Subcutaneous abdominal adipose tissue (tissue), 5 donors: ENCODE measurements around the gene UNC5B.

Experiments used
- H3K27ac ChIP-seq: one replicate; pipeline ENCODE4 v1.7.0; 2013; ENCODE audit warnings: low read depth, mild to moderate bottlenecking, inconsistent platforms, low read length, moderate library complexity
- H3K27me3 ChIP-seq, 5 donors: one replicate each; pipeline ENCODE4 v1.7.0; 2013; ENCODE audit warnings: low read length in 5 of 5, inconsistent platforms in 1 of 5; ENCODE audit not compliant: control insufficient read depth in 5 of 5, insufficient read depth in 4 of 5
- H3K36me3 ChIP-seq, 5 donors: one replicate each; pipeline ENCODE4 v1.7.0; 2013; ENCODE audit warnings: low read length in 5 of 5; ENCODE audit not compliant: control insufficient read depth in 5 of 5, insufficient read depth in 5 of 5
- H3K4me1 ChIP-seq, 5 donors: one replicate each; pipeline ENCODE4 v1.7.0; 2013; ENCODE audit warnings: low read length in 5 of 5, mild to moderate bottlenecking in 3 of 5, moderate library complexity in 1 of 5; ENCODE audit not compliant: control insufficient read depth in 5 of 5, insufficient read depth in 5 of 5
- H3K4me3 ChIP-seq, 5 donors: one replicate each; pipeline ENCODE4 v1.7.0; 2013; ENCODE audit warnings: low read length in 5 of 5, low read depth in 1 of 5
- H3K9ac ChIP-seq, 5 donors: one replicate each; pipeline ENCODE4 v1.7.0; 2013; ENCODE audit warnings: low read length in 5 of 5, mild to moderate bottlenecking in 4 of 5, moderate library complexity in 3 of 5
- H3K9me3 ChIP-seq, 5 donors: one replicate each; pipeline ENCODE4 v1.7.0; 2013; ENCODE audit warnings: low read length in 5 of 5; ENCODE audit not compliant: control insufficient read depth in 5 of 5
- donor health status: healthy.
- donor health status: healthy.
- donor health status: healthy.
- donor health status: healthy.
- donor health status: healthy.

UNC5B gene

DNA sequence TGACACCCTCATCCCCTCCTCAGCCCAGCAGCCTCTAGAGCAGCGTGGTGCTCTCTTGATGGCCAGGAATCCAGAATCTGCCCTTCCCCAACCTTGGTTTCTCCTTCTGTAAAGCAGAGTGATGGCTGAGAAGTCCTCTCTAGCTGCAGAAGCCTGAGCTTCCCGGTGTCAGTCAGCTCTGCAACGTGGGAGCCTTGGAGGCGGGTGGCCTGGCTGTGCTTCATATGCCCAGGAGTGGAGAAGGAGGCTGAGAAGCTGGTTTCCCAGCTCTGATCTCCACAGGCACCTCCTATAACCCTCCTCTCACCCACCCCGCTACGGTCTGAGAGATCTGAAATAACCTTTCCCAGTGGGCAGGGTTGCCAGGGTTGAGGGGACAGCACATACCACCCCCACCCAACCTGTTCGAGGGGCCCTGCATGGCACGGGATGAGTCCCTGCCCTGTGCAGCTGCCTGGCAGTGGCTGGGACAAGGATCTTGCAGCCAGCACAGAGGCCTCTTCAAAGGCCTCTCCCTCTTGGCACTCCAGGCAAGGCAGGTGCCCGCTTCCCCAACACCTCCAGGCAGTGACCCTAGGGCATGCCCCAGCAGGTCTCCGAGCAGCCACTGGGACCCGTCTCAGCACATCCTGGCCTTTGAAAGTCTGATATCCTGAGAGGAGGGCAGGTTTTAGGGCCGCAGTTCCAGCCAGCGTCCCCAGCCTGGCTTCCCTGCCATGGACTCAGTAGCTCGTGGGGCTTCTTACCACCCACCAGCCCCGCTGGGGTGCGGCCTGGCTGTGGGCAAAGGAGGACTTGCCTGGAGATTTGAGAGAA is 88.4 kb downstream of the UNC5B start:
- peaks cover 0 to 3% (median 0%) of the 10 kb centered on the region in 5 donors for H3K27me3 ChIP-seq
- H3K9me3 ChIP-seq: no peaks in the 10 kb centered on the region
- no peak overlapping the region for H3K9ac ChIP-seq
- H3K4me3 ChIP-seq: no peak overlapping the region
- H3K4me1 ChIP-seq: peaks cover 0 to 25% (median 18%) of the 10 kb centered on the region in 5 donors
- H3K27ac ChIP-seq: no peak overlapping the region
- peaks cover 0 to 14% (median 0%) of the 10 kb centered on the region in 5 donors for H3K36me3 ChIP-seq

DNA sequence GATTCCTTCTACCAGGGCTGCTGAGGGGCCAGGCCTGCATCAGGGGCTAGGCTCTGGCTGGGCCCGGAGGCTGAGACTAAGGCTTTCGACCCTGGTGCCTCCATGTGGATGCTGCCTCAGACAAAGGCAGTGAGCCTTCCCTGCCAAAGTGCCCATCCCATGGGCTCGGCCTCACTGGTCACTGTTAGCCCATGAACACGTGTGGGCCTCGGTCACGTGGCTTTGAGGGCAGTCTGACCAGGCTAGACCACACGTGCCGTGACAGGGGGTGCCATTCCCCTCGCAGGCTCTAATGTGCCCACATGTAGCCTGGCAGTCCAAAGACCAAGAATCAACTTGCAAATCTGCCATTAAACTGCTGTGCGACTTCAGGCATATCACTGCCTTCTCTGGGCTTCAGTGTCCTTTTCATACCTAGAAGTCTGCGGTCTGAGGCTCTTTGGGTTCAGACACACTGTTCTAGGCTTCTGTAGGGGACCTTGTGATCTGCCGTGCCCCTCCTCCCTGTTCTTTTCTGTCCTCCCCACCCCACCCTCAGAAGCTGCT is 89.1 kb downstream of the UNC5B start:
- Histone ChIP-seq H3K36me3 (peaks cover 0 to 12% (median 0%) of the 10 kb centered on the region in 5 donors), H3K9me3 (no peaks in the 10 kb centered on the region), H3K4me1 (peaks cover 0 to 25% (median 18%) of the 10 kb centered on the region in 5 donors), H3K9ac (no peak overlapping the region), H3K27me3 (no peaks in the 10 kb centered on the region), H3K4me3 (no peak overlapping the region), H3K27ac (no peak overlapping the region)

DNA sequence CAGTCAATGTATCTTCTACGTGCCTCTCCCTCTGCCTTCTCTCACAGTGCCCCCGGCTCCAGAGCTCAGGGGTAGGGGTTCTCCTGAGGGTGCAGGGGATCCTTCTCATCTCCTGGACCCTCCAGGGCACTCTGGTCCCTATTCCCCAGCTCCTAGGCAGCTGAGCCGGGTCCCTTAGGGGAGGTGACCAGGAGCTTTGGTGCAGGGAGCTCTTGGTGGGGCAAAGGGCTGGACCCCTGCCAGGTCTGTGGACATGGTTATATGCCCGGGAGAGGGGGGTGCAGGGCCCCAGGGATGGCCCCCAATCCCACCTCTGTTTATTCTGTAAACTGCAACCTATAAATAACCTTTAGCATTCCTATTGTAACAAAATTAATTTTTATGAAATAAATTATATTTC is 90.1 kb downstream of the UNC5B start:
- Histone ChIP-seq H3K4me1 (peaks cover 0 to 31% (median 22%) of the 10 kb centered on the region in 5 donors), H3K9ac (no peak overlapping the region), H3K27ac (no peak overlapping the region)

GRCh38 chr10:71302874-71303568 is 90.7 kb downstream of the UNC5B start:
- no peak overlapping the region for H3K9ac ChIP-seq
- H3K36me3 ChIP-seq: peaks cover 0 to 10% (median 0%) of the 10 kb centered on the region in 5 donors
- H3K9me3 ChIP-seq: no peaks in the 10 kb centered on the region
- H3K27me3 ChIP-seq: no peaks in the 10 kb centered on the region
- peaks cover 0 to 35% (median 22%) of the 10 kb centered on the region in 5 donors for H3K4me1 ChIP-seq
- H3K27ac ChIP-seq: no peak overlapping the region
- H3K4me3 ChIP-seq: no peak overlapping the region

More for the DNA sequence above, 90.1 kb downstream of the UNC5B start:
- Histone ChIP-seq H3K36me3 (peaks cover 0 to 10% (median 0%) of the 10 kb centered on the region in 5 donors), H3K27me3 (no peaks in the 10 kb centered on the region), H3K4me3 (no peak overlapping the region), H3K9me3 (no peaks in the 10 kb centered on the region)

DNA sequence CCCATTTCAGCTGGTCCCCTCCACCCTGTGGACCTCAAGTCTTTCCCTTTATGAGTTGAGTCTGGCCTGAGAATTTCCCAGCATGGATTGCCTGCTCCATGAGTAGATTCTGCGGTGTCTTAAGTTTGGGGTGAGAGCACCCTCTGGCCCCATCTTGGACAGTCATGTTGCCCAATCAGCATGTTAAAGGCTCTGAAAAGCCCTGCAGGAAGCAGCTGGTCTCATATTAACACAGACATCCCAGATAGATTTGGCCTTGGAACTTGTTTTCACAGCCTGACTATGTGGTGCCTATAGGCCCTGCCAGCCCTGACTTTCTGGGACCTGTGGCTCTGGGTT is 91.2 kb downstream of the UNC5B start:
- H3K9me3 ChIP-seq: no peaks in the 10 kb centered on the region
- peaks cover 0 to 40% (median 22%) of the 10 kb centered on the region in 5 donors for H3K4me1 ChIP-seq
- no peak overlapping the region for H3K27ac ChIP-seq
- H3K4me3 ChIP-seq: no peak overlapping the region
- no peak overlapping the region for H3K9ac ChIP-seq
- H3K36me3 ChIP-seq: peaks cover 0 to 10% (median 0%) of the 10 kb centered on the region in 5 donors
- no peaks in the 10 kb centered on the region for H3K27me3 ChIP-seq

DNA sequence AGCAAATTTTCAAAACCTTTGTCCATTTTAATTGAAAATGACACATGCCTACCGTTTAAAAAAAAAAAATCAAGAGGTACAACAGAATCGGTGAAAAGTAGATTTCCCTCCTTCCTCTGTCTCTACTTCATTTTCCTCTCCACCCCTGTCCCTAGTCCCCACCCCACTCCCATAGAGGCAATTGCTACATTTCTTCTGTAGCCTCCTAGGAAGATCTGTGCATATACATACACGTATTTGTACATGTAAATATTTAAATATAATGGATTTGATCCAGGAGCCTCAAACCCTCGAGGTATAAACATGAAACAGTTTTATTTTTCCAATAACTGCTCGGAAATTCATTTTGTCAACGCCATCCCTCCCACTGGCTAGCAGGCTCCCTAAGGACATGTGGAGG is 92.5 kb downstream of the UNC5B start:
- Histone ChIP-seq H3K4me3 (no peak overlapping the region), H3K27me3 (no peaks in the 10 kb centered on the region), H3K9me3 (no peaks in the 10 kb centered on the region), H3K9ac (no peak overlapping the region), H3K4me1 (peaks cover 0 to 40% (median 21%) of the 10 kb centered on the region in 5 donors), H3K36me3 (peaks cover 0 to 4% (median 0%) of the 10 kb centered on the region in 5 donors), H3K27ac (no peak overlapping the region)

- H3K4me1 ChIP-seq: peaks cover 0 to 40% (median 26%) of the 10 kb centered on the region in 5 donors
- no peaks in the 10 kb centered on the region for H3K36me3 ChIP-seq
- H3K9me3 ChIP-seq: no peaks in the 10 kb centered on the region
- no peak overlapping the region for H3K9ac ChIP-seq
- no peaks in the 10 kb centered on the region for H3K27me3 ChIP-seq
- H3K4me3 ChIP-seq: no peak overlapping the region
- no peak overlapping the region for H3K27ac ChIP-seq
Measured at GRCh38 chr10:71306979-71307378, 94.6 kb downstream of the UNC5B start.

- H3K27me3 ChIP-seq: no peaks in the 10 kb centered on the region
- no peaks in the 10 kb centered on the region for H3K36me3 ChIP-seq
- H3K27ac ChIP-seq: no peak overlapping the region
- no peak overlapping the region for H3K4me3 ChIP-seq
- peaks cover 0 to 34% (median 22%) of the 10 kb centered on the region in 5 donors for H3K4me1 ChIP-seq
- H3K9ac ChIP-seq: no peak overlapping the region
- H3K9me3 ChIP-seq: no peaks in the 10 kb centered on the region
Measured at GRCh38 chr10:71307469-71308085, 95.2 kb downstream of the UNC5B start.

DNA sequence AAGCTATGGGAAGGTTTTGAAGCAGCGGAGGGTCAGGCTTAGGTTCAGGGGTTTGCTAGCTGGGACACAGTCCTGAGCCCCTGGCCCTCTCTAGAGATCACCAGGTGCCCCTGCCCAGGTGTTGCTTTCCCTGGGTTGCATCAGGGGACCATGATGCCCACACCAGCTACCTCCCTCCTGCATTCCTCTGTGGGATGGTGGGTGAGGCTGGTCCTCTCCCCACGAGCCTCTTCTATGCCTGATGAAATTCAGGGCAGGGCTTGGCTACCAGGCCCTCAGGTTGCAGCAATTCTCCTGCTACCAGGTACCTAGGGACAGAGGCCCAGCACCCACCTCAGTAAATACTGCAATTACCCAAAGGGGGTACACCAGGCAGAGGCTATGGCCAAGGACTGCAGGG is 95.9 kb downstream of the UNC5B start:
- Histone ChIP-seq H3K4me3 (no peak overlapping the region), H3K27me3 (no peaks in the 10 kb centered on the region), H3K27ac (no peak overlapping the region), H3K36me3 (no peaks in the 10 kb centered on the region), H3K4me1 (peaks cover 0 to 37% (median 21%) of the 10 kb centered on the region in 5 donors), H3K9me3 (no peaks in the 10 kb centered on the region), H3K9ac (no peak overlapping the region)
